ENCODE results near the gene TBL3.

Gene TBL3

GRCh38 chr16:1984347-1985225 lies 12.7 kb downstream of the TBL3 start:
- TF ChIP-seq, protein P1, sequence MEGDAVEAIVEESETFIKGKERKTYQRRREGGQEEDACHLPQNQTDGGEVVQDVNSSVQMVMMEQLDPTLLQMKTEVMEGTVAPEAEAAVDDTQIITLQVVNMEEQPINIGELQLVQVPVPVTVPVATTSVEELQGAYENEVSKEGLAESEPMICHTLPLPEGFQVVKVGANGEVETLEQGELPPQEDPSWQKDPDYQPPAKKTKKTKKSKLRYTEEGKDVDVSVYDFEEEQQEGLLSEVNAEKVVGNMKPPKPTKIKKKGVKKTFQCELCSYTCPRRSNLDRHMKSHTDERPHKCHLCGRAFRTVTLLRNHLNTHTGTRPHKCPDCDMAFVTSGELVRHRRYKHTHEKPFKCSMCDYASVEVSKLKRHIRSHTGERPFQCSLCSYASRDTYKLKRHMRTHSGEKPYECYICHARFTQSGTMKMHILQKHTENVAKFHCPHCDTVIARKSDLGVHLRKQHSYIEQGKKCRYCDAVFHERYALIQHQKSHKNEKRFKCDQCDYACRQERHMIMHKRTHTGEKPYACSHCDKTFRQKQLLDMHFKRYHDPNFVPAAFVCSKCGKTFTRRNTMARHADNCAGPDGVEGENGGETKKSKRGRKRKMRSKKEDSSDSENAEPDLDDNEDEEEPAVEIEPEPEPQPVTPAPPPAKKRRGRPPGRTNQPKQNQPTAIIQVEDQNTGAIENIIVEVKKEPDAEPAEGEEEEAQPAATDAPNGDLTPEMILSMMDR (IDR thresholded peaks at IDR 0.05; ENCODE audit: poor library complexity, severe bottlenecking), result no peak

DNA sequence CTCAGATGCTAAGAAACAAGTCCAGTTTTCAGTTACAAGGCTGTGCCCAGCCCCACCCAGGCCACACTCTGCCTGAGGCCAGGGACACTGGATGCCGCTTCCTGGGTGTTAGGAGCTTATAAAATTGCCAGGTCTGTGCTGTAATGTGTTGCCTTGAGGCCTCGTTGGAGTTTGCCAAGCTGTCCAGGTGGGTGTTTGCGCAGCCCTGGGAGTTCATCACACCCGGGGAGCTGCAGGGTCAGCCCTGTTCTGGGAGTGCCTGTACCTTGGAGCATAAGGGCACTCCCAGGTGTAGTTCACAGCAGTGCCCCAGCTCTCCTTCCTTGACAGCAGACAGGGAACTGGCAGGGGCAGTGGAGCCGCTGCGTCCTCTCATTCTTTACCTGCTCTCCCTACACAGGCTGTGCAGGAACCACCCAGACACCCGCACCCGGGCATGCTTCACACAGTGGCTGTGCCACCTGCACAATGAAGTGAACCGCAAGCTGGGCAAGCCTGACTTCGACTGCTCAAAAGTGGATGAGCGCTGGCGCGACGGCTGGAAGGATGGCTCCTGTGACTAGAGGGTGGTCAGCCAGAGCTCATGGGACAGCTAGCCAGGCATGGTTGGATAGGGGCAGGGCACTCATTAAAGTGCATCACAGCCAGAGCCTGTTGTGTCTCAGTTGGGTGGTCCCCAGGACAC lies 13.8 kb downstream of the TBL3 start:
- TF ChIP-seq, protein P1 (IDR thresholded peaks at IDR 0.05; ENCODE audit: poor library complexity, severe bottlenecking), result no peak
- Histone ChIP-seq H3K36me3 (ENCODE audit: low read depth) (peaks cover 19% of the 10 kb centered on the region), H3K9me3 (ENCODE audit: severe bottlenecking) (no peaks in the 10 kb centered on the region), H3K4me1 (ENCODE audit: insufficient read depth, poor library complexity, severe bottlenecking) (peaks cover 5% of the 10 kb centered on the region), H3K27me3 (ENCODE audit: insufficient read depth, poor library complexity, severe bottlenecking) (peaks cover 3% of the 10 kb centered on the region), H3K4me3 (ENCODE audit: severe bottlenecking) (peak overlapping the region; percentile 70), H3K27ac (ENCODE audit: poor library complexity, severe bottlenecking) (peak overlapping the region; percentile 47)
- DNase-seq (ENCODE audit: low spot score), result no peak
- ATAC-seq (ENCODE audit: low read depth), result no peak

More at GRCh38 chr16:1984347-1985225, 12.7 kb downstream of the TBL3 start:
- peak overlapping the region; percentile 70 for H3K4me3 ChIP-seq (ENCODE audit: severe bottlenecking)
- DNase-seq (ENCODE audit: low spot score) (no peak), ATAC-seq (ENCODE audit: low read depth) (no peak)
- peaks cover 19% of the 10 kb centered on the region for H3K36me3 ChIP-seq (ENCODE audit: low read depth)
- H3K9me3 ChIP-seq (ENCODE audit: severe bottlenecking), result no peaks in the 10 kb centered on the region
- H3K27me3 ChIP-seq (ENCODE audit: insufficient read depth, poor library complexity, severe bottlenecking), result no peaks in the 10 kb centered on the region
- H3K4me1 ChIP-seq (ENCODE audit: insufficient read depth, poor library complexity, severe bottlenecking), result peaks cover 5% of the 10 kb centered on the region
- peak overlapping the region; percentile 47 for H3K27ac ChIP-seq (ENCODE audit: poor library complexity, severe bottlenecking)

DNA sequence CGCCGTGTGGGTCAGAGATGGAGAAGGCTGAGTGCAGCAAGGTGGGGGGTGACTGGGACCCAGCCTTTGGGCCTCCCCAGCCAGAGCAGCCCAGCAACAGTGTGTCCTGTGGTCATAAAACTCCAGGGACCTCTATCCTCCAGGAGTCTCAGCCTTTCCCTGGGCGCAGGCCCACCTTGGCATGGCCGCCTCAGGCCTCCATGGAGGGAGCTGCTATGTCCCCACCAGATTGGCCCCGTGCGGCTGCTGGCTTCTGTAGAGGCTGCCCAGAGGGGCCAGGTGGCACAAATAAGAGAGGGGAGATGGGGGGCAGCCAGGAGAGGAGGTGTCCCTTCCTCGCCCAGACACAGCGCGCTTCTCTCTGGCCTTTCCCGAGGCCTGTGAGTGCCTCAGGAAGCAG lies 15.3 kb downstream of the TBL3 start:
- H3K4me1 ChIP-seq (ENCODE audit: insufficient read depth, poor library complexity, severe bottlenecking), result peaks cover 8% of the 10 kb centered on the region

GRCh38 chr16:1989209-1990100 lies 17.6 kb downstream of the TBL3 start, which contains the start of gene SYNGR3:
TSS of gene SYNGR3 (plus strand) at chr16:1989970. CDS start at chr16:1990103, 133 bp downstream.
- TF ChIP-seq, protein P1 (IDR thresholded peaks at IDR 0.05; ENCODE audit: poor library complexity, severe bottlenecking), result no peak
- Histone ChIP-seq H3K4me1 (ENCODE audit: insufficient read depth, poor library complexity, severe bottlenecking) (peaks cover 8% of the 10 kb centered on the region), H3K36me3 (ENCODE audit: low read depth) (peaks cover 19% of the 10 kb centered on the region), H3K27ac (ENCODE audit: poor library complexity, severe bottlenecking) (no peak within 1 kb of the TSS), H3K9me3 (ENCODE audit: severe bottlenecking) (no peaks in the 10 kb centered on the region), H3K4me3 (ENCODE audit: severe bottlenecking) (peak within 1 kb of the TSS; percentile 48), H3K27me3 (ENCODE audit: insufficient read depth, poor library complexity, severe bottlenecking) (peaks cover 5% of the 10 kb centered on the region)
- ATAC-seq (ENCODE audit: low read depth), result no peak
- no peak for DNase-seq (ENCODE audit: low spot score)

More for the DNA sequence above, 15.3 kb downstream of the TBL3 start:
- TF ChIP-seq, protein P1 (IDR thresholded peaks at IDR 0.05; ENCODE audit: poor library complexity, severe bottlenecking), result no peak
- ATAC-seq (ENCODE audit: low read depth) (no peak), DNase-seq (ENCODE audit: low spot score) (no peak)
- Histone ChIP-seq H3K36me3 (ENCODE audit: low read depth) (peaks cover 19% of the 10 kb centered on the region), H3K27me3 (ENCODE audit: insufficient read depth, poor library complexity, severe bottlenecking) (peaks cover 5% of the 10 kb centered on the region), H3K9me3 (ENCODE audit: severe bottlenecking) (no peaks in the 10 kb centered on the region), H3K27ac (ENCODE audit: poor library complexity, severe bottlenecking) (no peak overlapping the region), H3K4me3 (ENCODE audit: severe bottlenecking) (no peak overlapping the region)
